Osteoblast (primary cell): ENCODE results near the gene PRDM12. TPM values are rescaled to one million over a fixed set of nuclear protein-coding genes. Genes with fewer than 3 reads are reported as not detected.

Experiments used
- DNase-seq: peaks from one replicate; pipeline ENCODE4 v3.0.0; 2011; ENCODE audit warnings: low spot score, mixed read lengths; ENCODE audit not compliant: insufficient read length; ENCODE audit errors: missing footprints
- H2AFZ ChIP-seq: 2 replicates; pipeline ENCODE4 v1.6.0; 2011; ENCODE audit warnings: mild to moderate bottlenecking, low read length
- H3K27ac ChIP-seq: 2 replicates; pipeline ENCODE4 v1.5.1; 2011; ENCODE audit warnings: mild to moderate bottlenecking, low read depth, low read length, moderate library complexity
- H3K27me3 ChIP-seq: 2 replicates; pipeline ENCODE4 v1.6.0; 2012; ENCODE audit warnings: mild to moderate bottlenecking, control low read depth, inconsistent platforms, low read length, moderate library complexity; ENCODE audit not compliant: insufficient read depth
- H3K36me3 ChIP-seq: 2 replicates; pipeline ENCODE4 v1.5.1; 2011; ENCODE audit warnings: mild to moderate bottlenecking, low read length, control low read depth, moderate library complexity; ENCODE audit not compliant: insufficient read depth
- H3K4me1 ChIP-seq: 2 replicates; pipeline ENCODE4 v1.5.1; 2011; ENCODE audit warnings: mild to moderate bottlenecking, low read length, control low read depth, moderate library complexity; ENCODE audit not compliant: insufficient read depth
- H3K4me2 ChIP-seq: 2 replicates; pipeline ENCODE4 v1.6.0; 2011; ENCODE audit warnings: mild to moderate bottlenecking, low read length; ENCODE audit not compliant: insufficient read depth
- H3K4me3 ChIP-seq: fragments of 200-600 bp; sonication (generic); 3 replicates; pipeline ENCODE4 v1.5.1; 2012; ENCODE audit warnings: mild to moderate bottlenecking, low read length, inconsistent platforms; ENCODE audit not compliant: insufficient read depth
- H3K79me2 ChIP-seq: 2 replicates; pipeline ENCODE4 v1.6.0; 2012; ENCODE audit warnings: mild to moderate bottlenecking, low read length, control low read depth, inconsistent platforms; ENCODE audit not compliant: insufficient read depth
- H3K9me3 ChIP-seq: 2 replicates; pipeline ENCODE4 v1.5.1; 2011; ENCODE audit warnings: low read depth, low read length, control low read depth
- H4K20me1 ChIP-seq: 2 replicates; pipeline ENCODE4 v1.6.0; 2012; ENCODE audit warnings: mild to moderate bottlenecking, low read length, control low read depth; ENCODE audit not compliant: insufficient read depth
- total RNA-seq: library from RNA; depleted of rRNA; stranded (reverse); fragments of >200 nt; gene quantifications from 2 replicates; pipeline ENCODE4 v1.2.3, GENCODE V29; 2012
- TF ChIP-seq, protein P1 (sequence below): IDR thresholded peaks from 2 replicates; pipeline ENCODE4 v1.5.1; 2011; ENCODE audit warnings: mild to moderate bottlenecking, low read depth, low read length, moderate library complexity; ENCODE audit errors: extremely low read depth

PRDM12 gene
- total RNA-seq, 1 donor: not detected

DNA sequence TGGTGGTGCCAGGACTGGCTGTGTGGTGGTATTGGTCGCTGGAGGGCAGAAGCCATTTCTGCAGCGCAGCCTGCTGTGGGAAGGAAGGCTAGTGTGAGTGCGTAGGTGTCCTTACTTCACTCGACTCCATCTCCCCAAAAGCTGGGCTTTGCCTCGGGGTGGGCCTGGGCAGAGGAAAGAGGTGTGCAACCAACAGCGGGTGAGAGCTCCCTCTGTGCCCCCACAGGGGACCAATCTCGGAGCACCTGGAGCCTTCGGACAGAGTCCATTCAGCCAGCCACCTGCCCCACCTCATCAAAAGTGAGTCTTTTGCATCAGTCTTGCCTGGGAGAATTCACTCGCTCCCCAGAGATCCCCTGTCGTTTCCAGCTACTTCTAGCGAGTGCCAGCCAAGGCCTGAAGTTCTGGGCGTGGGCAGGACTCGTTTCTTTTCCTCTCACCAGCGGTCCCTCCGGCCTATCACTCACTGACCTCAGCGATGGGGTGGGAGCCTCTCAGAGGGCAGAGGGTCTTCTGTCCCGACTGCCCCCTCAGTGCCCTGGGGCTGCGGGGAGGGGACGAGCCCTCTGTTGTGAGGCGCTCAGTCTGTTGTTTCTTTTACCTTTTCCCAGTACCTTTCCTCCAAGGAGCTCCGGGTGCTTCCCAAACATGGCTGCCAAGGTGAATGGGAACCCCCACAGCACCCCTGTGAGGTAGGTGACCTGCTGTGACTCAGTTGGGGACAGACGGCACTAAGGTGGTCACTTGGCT is 32.9 kb upstream of the PRDM12 start:
- Histone ChIP-seq H3K27me3 (no peaks in the 10 kb centered on the region), H3K79me2 (no peaks in the 10 kb centered on the region), H3K9me3 (no peaks in the 10 kb centered on the region), H3K27ac (no peak overlapping the region), H4K20me1 (peaks cover 2% of the 10 kb centered on the region), H3K4me2 (no peak overlapping the region), H3K4me3 (no peak overlapping the region), H2AFZ (no peak overlapping the region), H3K36me3 (peaks cover 73% of the 10 kb centered on the region), H3K4me1 (no peaks in the 10 kb centered on the region)
- peak; percentile 74 for DNase-seq
- TF ChIP-seq, protein P1, sequence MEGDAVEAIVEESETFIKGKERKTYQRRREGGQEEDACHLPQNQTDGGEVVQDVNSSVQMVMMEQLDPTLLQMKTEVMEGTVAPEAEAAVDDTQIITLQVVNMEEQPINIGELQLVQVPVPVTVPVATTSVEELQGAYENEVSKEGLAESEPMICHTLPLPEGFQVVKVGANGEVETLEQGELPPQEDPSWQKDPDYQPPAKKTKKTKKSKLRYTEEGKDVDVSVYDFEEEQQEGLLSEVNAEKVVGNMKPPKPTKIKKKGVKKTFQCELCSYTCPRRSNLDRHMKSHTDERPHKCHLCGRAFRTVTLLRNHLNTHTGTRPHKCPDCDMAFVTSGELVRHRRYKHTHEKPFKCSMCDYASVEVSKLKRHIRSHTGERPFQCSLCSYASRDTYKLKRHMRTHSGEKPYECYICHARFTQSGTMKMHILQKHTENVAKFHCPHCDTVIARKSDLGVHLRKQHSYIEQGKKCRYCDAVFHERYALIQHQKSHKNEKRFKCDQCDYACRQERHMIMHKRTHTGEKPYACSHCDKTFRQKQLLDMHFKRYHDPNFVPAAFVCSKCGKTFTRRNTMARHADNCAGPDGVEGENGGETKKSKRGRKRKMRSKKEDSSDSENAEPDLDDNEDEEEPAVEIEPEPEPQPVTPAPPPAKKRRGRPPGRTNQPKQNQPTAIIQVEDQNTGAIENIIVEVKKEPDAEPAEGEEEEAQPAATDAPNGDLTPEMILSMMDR: no peak

DNA sequence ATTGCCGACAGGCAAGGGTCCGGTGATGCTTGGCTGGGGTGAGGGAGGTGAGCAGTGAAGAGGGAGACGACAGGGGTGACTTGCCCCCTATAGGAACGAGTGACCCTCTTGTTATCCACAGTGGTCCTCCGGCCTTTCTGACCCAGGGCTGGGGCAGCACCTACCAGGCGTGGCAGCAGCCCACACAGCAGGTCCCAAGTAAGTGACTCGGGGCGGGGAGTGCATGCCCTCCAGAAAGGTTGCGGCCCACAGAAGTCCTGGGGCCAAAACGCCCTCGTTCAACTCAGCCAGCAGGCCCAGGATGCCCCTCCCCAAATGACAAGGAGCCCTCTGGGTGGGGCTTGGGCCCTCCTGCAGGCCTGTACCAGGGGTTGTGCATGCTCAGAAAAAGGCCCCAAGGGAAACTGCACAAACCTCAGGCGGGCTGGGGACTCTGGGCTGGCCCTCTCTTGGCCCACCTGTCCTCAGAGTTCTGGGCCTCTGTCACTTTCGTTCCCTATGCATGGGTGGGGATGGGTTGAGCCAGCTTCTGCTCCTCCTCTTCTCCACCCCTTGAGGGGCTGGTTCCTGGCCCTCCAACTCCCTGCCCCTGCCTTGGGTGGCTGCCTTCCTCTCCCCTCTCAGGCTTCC is 32.2 kb upstream of the PRDM12 start:
- H3K4me2 ChIP-seq: no peak overlapping the region
- H3K4me1 ChIP-seq: no peaks in the 10 kb centered on the region
- H3K79me2 ChIP-seq: no peaks in the 10 kb centered on the region
- no peak overlapping the region for H3K27ac ChIP-seq
- H3K4me3 ChIP-seq: no peak overlapping the region
- DNase-seq: no peak
- TF ChIP-seq, protein P1: no peak
- H4K20me1 ChIP-seq: peaks cover 2% of the 10 kb centered on the region
- H3K36me3 ChIP-seq: peaks cover 74% of the 10 kb centered on the region
- no peaks in the 10 kb centered on the region for H3K27me3 ChIP-seq
- no peaks in the 10 kb centered on the region for H3K9me3 ChIP-seq
- no peak overlapping the region for H2AFZ ChIP-seq

DNA sequence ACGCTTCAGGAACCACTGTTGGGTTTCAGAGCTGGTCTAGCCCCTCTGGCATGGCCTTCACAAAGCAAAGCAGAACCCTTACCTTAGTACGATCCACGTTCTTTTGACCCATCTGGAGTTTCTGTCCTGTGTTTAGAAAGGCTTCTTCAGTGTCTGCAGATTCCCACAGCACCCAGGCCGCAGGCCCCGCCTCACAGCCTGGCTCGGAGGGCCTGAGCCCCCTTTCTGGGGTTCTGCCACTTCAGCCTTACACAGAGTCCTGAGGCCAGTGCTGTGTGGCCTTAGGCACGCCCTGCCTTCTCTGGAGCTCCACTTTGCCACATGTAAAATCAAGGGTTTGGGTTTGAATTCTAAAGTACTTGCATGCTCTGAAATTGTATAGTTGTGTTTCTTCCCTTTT is 31.6 kb upstream of the PRDM12 start:
- H3K4me2 ChIP-seq: no peak overlapping the region
- peaks cover 71% of the 10 kb centered on the region for H3K36me3 ChIP-seq
- TF ChIP-seq, protein P1: no peak
- no peak overlapping the region for H3K4me3 ChIP-seq
- H3K79me2 ChIP-seq: no peaks in the 10 kb centered on the region
- no peaks in the 10 kb centered on the region for H3K4me1 ChIP-seq
- no peak overlapping the region for H2AFZ ChIP-seq
- peaks cover 2% of the 10 kb centered on the region for H4K20me1 ChIP-seq
- H3K27ac ChIP-seq: no peak overlapping the region
- no peaks in the 10 kb centered on the region for H3K27me3 ChIP-seq
- no peak for DNase-seq
- no peaks in the 10 kb centered on the region for H3K9me3 ChIP-seq
